Measurements from ENCODE around the gene KDM3B. TPM values are rescaled to one million over a fixed set of nuclear protein-coding genes. Genes with fewer than 3 reads are reported as not detected.

Gene KDM3B
- total and polyA plus RNA-seq, 9 of the 15 experiments (the other 6 are each of a cell fraction or from before 2014, with no cell fraction given): 13.8 to 62.8 (median 41.9) TPM

- in situ Hi-C loops (cut with MboI) (no loop called here), intact Hi-C loops (cut with micrococcal nuclease) (loop anchor here (10.0 kb wide), 1 partner anchor 176 kb away; no protein-coding TSS in a partner anchor)
- Histone ChIP-seq H3K9me1 (ENCODE audit: control insufficient read depth, insufficient read depth, low read length) (no peaks in the 10 kb centered on the region), H3K27ac (ENCODE audit: extremely low read depth, low read depth, low read length) (no peak overlapping the region), H3K9me3 (replicated peaks; ENCODE audit: control insufficient read depth, insufficient read depth, low read depth, low read length) (no peaks in the 10 kb centered on the region), H3K27me3 (ENCODE audit: control insufficient read depth in 2 of 2, insufficient read depth in 2 of 2, low read length in 2 of 2) (no peaks in the 10 kb centered on the region), H3K79me2 (ENCODE audit: control insufficient read depth, insufficient read depth, low read length) (no peaks in the 10 kb centered on the region), H3K36me3 (ENCODE audit: control insufficient read depth, insufficient read depth, low read length) (no peaks in the 10 kb centered on the region), H4K20me1 (replicated peaks; ENCODE audit: control insufficient read depth, insufficient read depth, low read length) (no peaks in the 10 kb centered on the region), H3K4me3 (no peak overlapping the region), H3K4me2 (ENCODE audit: insufficient read depth, low read length) (no peak overlapping the region), H3K9ac (ENCODE audit: insufficient read depth in 1 of 2, low read depth in 2 of 2, low read length in 2 of 2) (peak overlapping the region in 1 of 2 experiments; percentile 78; a peak in 2 of 4 replicates), H3K4me1 (replicated peaks in 1 of 2; ENCODE audit: control insufficient read depth in 2 of 2, insufficient read depth in 2 of 2, low read length in 2 of 2) (peaks cover 20 to 38% of the 10 kb centered on the region in 2 experiments), H2AFZ (ENCODE audit: low read depth, low read length) (no peak overlapping the region)
- ATAC-seq (no peak), FAIRE-seq (no peak), DNase-seq (ENCODE audit: extremely low read depth in 1 of 4, low spot score in 3 of 4) (no peak)
- CTCF ChIA-PET (ENCODE audit: low intra/inter-chr PET ratio): no interaction called here
- WGBS (ENCODE audit: insufficient coverage, low coverage, missing lambda C conversion rate): 38% methylated on average over 8 of the region's 11 CpGs
- BruUV-seq (replicated peaks): no TSS peak
- POLR2A ChIA-PET: interaction anchor here (0.6 to 3.4 kb wide), 2 partner anchors 46 to 85 kb away, joined by 3 to 26 read pairs; partner anchors contain the start of gene ETF1
- no peak for TF ChIP-seq TSC22D4 (tag; IDR thresholded peaks at IDR 0.05)
- no peak for TF ChIP-seq TAF7 (tag; IDR thresholded peaks at IDR 0.05)
- no peak for TF ChIP-seq CREM (IDR thresholded peaks at IDR 0.05; ENCODE audit: low read depth)
- no peak for TF ChIP-seq FUS (optimal IDR thresholded peaks at IDR 0.05; ENCODE audit: low read depth, low read length)
- no peak for TF ChIP-seq NCOA2 (IDR thresholded peaks at IDR 0.05; ENCODE audit: partially characterized antibody in 2 of 2)
- no peak for TF ChIP-seq THRB (CRISPR knock-in tag; conservative IDR thresholded peaks at IDR 0.05)
- TF ChIP-seq, protein P1, sequence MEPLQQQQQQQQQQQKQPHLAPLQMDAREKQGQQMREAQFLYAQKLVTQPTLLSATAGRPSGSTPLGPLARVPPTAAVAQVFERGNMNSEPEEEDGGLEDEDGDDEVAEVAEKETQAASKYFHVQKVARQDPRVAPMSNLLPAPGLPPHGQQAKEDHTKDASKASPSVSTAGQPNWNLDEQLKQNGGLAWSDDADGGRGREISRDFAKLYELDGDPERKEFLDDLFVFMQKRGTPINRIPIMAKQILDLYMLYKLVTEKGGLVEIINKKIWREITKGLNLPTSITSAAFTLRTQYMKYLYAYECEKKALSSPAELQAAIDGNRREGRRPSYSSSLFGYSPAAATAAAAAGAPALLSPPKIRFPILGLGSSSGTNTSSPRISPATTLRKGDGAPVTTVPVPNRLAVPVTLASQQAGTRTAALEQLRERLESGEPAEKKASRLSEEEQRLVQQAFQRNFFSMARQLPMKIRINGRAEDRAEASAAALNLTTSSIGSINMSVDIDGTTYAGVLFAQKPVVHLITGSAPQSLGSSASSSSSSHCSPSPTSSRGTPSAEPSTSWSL (CRISPR knock-in tag; IDR thresholded peaks at IDR 0.05; ENCODE audit: borderline replicate concordance): no peak
- no peak for TF ChIP-seq MNT (conservative IDR thresholded peaks at IDR 0.05)
Measured at GRCh38 chr5:138458384-138458783, 105.9 kb downstream of the KDM3B start.
